Bronchial epithelial cell (primary cell): Measurements from ENCODE around the gene CDC42. TPM values are rescaled to one million over a fixed set of nuclear protein-coding genes. Genes with fewer than 3 reads are reported as not detected.

Source experiments
- DNase-seq: peaks from one replicate; pipeline ENCODE4 v3.0.0-alpha.2; 2010; ENCODE audit warnings: low read depth
- FAIRE-seq: peaks from 2 replicates; lab custom pipeline; 2011; peaks lifted over from hg19 to GRCh38; lab: Jason Lieb, UNC
- H3K27me3 ChIP-seq: 2 replicates; pipeline ENCODE4 v1.5.1; 2011; ENCODE audit warnings: low read length; ENCODE audit not compliant: control insufficient read depth, insufficient read depth
- H3K36me3 ChIP-seq: 2 replicates; pipeline ENCODE4 v1.5.1; 2011; ENCODE audit warnings: low read length; ENCODE audit not compliant: control insufficient read depth, insufficient read depth
- H3K4me3 ChIP-seq: 2 replicates; pipeline ENCODE4 v1.5.1; 2011; ENCODE audit warnings: mild to moderate bottlenecking, low read depth, low read length, control low read depth
- total RNA-seq: library from RNA; depleted of rRNA; stranded (reverse); fragments of >200 nt; gene quantifications from 2 replicates; pipeline ENCODE4 v1.2.1, GENCODE V29; 2014
- TF ChIP-seq, protein P1 (sequence below): IDR thresholded peaks from 2 replicates; pipeline ENCODE4 v1.5.1; 2011; ENCODE audit warnings: mild to moderate bottlenecking, moderate library complexity, low read length, control low read depth, inconsistent platforms; ENCODE audit not compliant: insufficient read depth, severe bottlenecking

Gene CDC42
- total RNA-seq, 1 donor from 2014 or later = 408 TPM

GRCh38 chr1:22093513-22093912 lies 41.0 kb downstream of the CDC42 start:
- TF ChIP-seq, protein P1, sequence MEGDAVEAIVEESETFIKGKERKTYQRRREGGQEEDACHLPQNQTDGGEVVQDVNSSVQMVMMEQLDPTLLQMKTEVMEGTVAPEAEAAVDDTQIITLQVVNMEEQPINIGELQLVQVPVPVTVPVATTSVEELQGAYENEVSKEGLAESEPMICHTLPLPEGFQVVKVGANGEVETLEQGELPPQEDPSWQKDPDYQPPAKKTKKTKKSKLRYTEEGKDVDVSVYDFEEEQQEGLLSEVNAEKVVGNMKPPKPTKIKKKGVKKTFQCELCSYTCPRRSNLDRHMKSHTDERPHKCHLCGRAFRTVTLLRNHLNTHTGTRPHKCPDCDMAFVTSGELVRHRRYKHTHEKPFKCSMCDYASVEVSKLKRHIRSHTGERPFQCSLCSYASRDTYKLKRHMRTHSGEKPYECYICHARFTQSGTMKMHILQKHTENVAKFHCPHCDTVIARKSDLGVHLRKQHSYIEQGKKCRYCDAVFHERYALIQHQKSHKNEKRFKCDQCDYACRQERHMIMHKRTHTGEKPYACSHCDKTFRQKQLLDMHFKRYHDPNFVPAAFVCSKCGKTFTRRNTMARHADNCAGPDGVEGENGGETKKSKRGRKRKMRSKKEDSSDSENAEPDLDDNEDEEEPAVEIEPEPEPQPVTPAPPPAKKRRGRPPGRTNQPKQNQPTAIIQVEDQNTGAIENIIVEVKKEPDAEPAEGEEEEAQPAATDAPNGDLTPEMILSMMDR = no peak
- H3K36me3 ChIP-seq = peaks cover 8% of the 10 kb centered on the region
- no peak overlapping the region for H3K4me3 ChIP-seq
- DNase-seq = no peak
- no peak for FAIRE-seq
- H3K27me3 ChIP-seq = no peaks in the 10 kb centered on the region

DNA sequence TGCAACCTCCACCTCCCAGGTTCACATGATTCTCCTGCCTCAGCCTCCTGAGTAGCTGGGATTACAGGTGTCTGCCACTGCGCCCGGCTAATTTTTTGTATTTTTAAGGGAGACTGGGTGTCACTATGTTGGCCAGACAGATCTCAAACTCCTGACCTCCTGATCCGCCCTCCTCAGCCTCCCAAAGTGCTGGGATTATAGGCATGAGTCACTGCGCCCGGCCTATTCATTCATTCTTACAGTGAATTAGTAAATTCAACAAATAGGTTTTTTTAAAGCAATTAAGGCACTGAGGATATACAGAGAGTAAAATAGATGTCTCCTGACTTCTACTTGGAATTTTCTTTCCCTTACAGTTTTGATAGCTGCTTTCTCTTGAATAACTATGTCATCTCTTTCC lies 43.5 kb downstream of the CDC42 start:
- H3K36me3 ChIP-seq = peaks cover 9% of the 10 kb centered on the region
- H3K27me3 ChIP-seq = no peaks in the 10 kb centered on the region
- no peak overlapping the region for H3K4me3 ChIP-seq
- TF ChIP-seq, protein P1 = no peak
- DNase-seq (no peak), FAIRE-seq (no peak)

- Histone ChIP-seq H3K36me3 (peaks cover 9% of the 10 kb centered on the region), H3K4me3 (no peak overlapping the region), H3K27me3 (no peaks in the 10 kb centered on the region)
- FAIRE-seq = no peak
- DNase-seq = no peak
- TF ChIP-seq, protein P1 = no peak
Observed at GRCh38 chr1:22096463-22096862, 44.0 kb downstream of the CDC42 start.

DNA sequence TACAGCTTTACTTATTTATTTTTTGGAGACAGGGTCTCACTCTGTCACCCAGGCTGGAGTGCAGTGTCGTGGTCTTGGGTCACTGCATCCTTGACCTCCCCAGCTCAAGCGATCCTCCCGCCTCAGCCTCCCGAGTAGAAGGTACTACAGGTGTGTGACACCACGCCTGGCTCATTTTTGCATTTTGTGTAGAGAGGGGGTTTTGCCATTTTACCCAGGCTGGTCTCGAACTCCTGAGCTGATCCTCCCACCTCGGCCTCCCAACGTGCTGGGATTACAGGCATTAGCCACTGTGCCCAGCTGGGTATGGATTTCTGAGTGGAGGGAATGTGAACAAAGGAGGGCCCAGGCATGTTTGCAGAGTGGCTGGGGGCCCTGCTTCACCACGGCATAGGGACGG lies 46.2 kb downstream of the CDC42 start:
- Histone ChIP-seq H3K36me3 (peaks cover 8% of the 10 kb centered on the region), H3K27me3 (no peaks in the 10 kb centered on the region), H3K4me3 (no peak overlapping the region)
- DNase-seq = no peak
- no peak for FAIRE-seq
- TF ChIP-seq, protein P1 = no peak

- Histone ChIP-seq H3K4me3 (no peak overlapping the region), H3K27me3 (no peaks in the 10 kb centered on the region), H3K36me3 (peaks cover 6% of the 10 kb centered on the region)
- no peak for DNase-seq
- FAIRE-seq = no peak
- TF ChIP-seq, protein P1 = no peak
Observed at GRCh38 chr1:22100168-22100567, 47.7 kb downstream of the CDC42 start.

- FAIRE-seq (no peak), DNase-seq (no peak)
- Histone ChIP-seq H3K4me3 (no peak overlapping the region), H3K27me3 (no peaks in the 10 kb centered on the region), H3K36me3 (peaks cover 7% of the 10 kb centered on the region)
- TF ChIP-seq, protein P1 = no peak
Observed at GRCh38 chr1:22101199-22101598, 48.7 kb downstream of the CDC42 start.
